MV-4-11 (cell line): ENCODE data around the gene BDH1.
A peak's percentile ranks its signal among the peaks of the same experiment; 100 is the strongest.
"Not testable (repeated sequence)": the region's sequence is repeated elsewhere in the genome, so short reads cannot be mapped to it uniquely, and the experiment has no call there.

Source experiments
- DNase-seq: peaks from one replicate; lab custom pipeline; 2025; lab: John Stamatoyannopoulos, UW

BDH1 gene

GRCh38 chr3:197577366-197578074 lies 21.8 kb upstream of the BDH1 start:
- DNase-seq, result no peak

- DNase-seq, result no peak
Observed at GRCh38 chr3:197576838-197577237, 21.1 kb upstream of the BDH1 start.

- no peak for DNase-seq
Observed at GRCh38 chr3:197575362-197575761, 19.6 kb upstream of the BDH1 start.

GRCh38 chr3:197574396-197574991 lies 18.7 kb upstream of the BDH1 start:
- DNase-seq, result not testable (repeated sequence)

- no peak for DNase-seq
Observed at GRCh38 chr3:197573048-197573767, 17.4 kb upstream of the BDH1 start.

- DNase-seq, result not testable (repeated sequence)
Observed at GRCh38 chr3:197571880-197572172, 16.1 kb upstream of the BDH1 start.

GRCh38 chr3:197571074-197571879 lies 15.5 kb upstream of the BDH1 start:
- DNase-seq, result not testable (repeated sequence)

- DNase-seq, result not testable (repeated sequence)
Observed at GRCh38 chr3:197569433-197569832, 13.7 kb upstream of the BDH1 start.

GRCh38 chr3:197567904-197568681 lies 12.3 kb upstream of the BDH1 start:
- DNase-seq, result no peak

GRCh38 chr3:197566155-197566554 lies 10.4 kb upstream of the BDH1 start:
- not testable (repeated sequence) for DNase-seq

- DNase-seq, result peak; percentile 21
Observed at GRCh38 chr3:197564097-197564843, 8.5 kb upstream of the BDH1 start.

GRCh38 chr3:197562398-197563251 lies 6.9 kb upstream of the BDH1 start:
- no peak for DNase-seq

GRCh38 chr3:197561926-197562325 lies 6.2 kb upstream of the BDH1 start:
- DNase-seq, result no peak

- no peak for DNase-seq
Observed at GRCh38 chr3:197559651-197560050, 3.9 kb upstream of the BDH1 start.

- peak; percentile 96 for DNase-seq
Observed at GRCh38 chr3:197554562-197555280, 1.0 kb downstream of the BDH1 start.

GRCh38 chr3:197554196-197554561 lies 1.6 kb downstream of the BDH1 start:
- no peak for DNase-seq

GRCh38 chr3:197552198-197552597 lies 3.6 kb downstream of the BDH1 start:
- DNase-seq, result no peak

- no peak for DNase-seq
Observed at GRCh38 chr3:197550489-197550888, 5.3 kb downstream of the BDH1 start.

- DNase-seq, result no peak
Observed at GRCh38 chr3:197549261-197549885, 6.4 kb downstream of the BDH1 start.
